Common myeloid progenitor, CD34-positive (primary cell): ENCODE measurements around the gene PEF1.

Experiments
- CTCF ChIA-PET: fragments of 350-600 bp; sonication (Branson Sonifier 250); formaldehyde crosslinking; loops from one replicate; lab custom pipeline; 2021; ENCODE audit warnings: antibody characterized with exemption; lab: Charles Lee
- POLR2A ChIA-PET: fragments of 350-600 bp; sonication (Branson Sonifier 250); formaldehyde crosslinking; loops from one replicate; lab custom pipeline; 2021; ENCODE audit warnings: antibody characterized with exemption; lab: Charles Lee
- DNase-seq, 3 donors: peaks; one replicate each; pipeline versions ENCODE4 v3.0.0 to v3.0.0-alpha.2; 2013
- H3K27ac ChIP-seq, 2 experiments: 1 replicate in 1 of 2; 2 replicates in 1 of 2; pipeline ENCODE4 v1.7.0; 2013; ENCODE audit warnings: inconsistent platforms in 2 of 2, low read length in 2 of 2, mild to moderate bottlenecking in 2 of 2, low read depth in 1 of 2, moderate library complexity in 1 of 2; ENCODE audit not compliant: severe bottlenecking in 2 of 2, insufficient read depth in 1 of 2, poor library complexity in 1 of 2
- H3K27me3 ChIP-seq, 5 experiments: replicated peaks in 2 of 5; 1 replicate in 3 of 5; 2 replicates in 2 of 5; pipeline versions ENCODE4 v1.6.1 to v1.7.0; 2013; ENCODE audit warnings: low read length in 4 of 5, mild to moderate bottlenecking in 2 of 5, moderate library complexity in 2 of 5, inconsistent platforms in 1 of 5; ENCODE audit not compliant: insufficient read depth in 5 of 5, control insufficient read depth in 4 of 5
- H3K36me3 ChIP-seq, 4 experiments: 1 replicate in 2 of 4; 2 replicates in 2 of 4; pipeline versions ENCODE4 v1.6.1 to v1.7.0; 2013; ENCODE audit warnings: low read length in 3 of 4, control low read depth in 1 of 4, mild to moderate bottlenecking in 1 of 4; ENCODE audit not compliant: control insufficient read depth in 4 of 4, insufficient read depth in 4 of 4
- H3K4me1 ChIP-seq, 4 experiments: 1 replicate in 3 of 4; 2 replicates in 1 of 4; pipeline versions ENCODE4 v1.6.1 to v1.7.1; 2013; ENCODE audit warnings: low read length in 3 of 4, mild to moderate bottlenecking in 3 of 4, control low read depth in 1 of 4, inconsistent platforms in 1 of 4, moderate library complexity in 1 of 4; ENCODE audit not compliant: control insufficient read depth in 4 of 4, insufficient read depth in 4 of 4; ENCODE audit errors: control extremely low read depth in 1 of 4
- H3K4me3 ChIP-seq, 7 experiments: 1 replicate in 4 of 7; 2 replicates in 3 of 7; pipeline versions ENCODE4 v1.5.1 to v1.7.0; 2013; ENCODE audit warnings: mild to moderate bottlenecking in 7 of 7, low read length in 6 of 7, moderate library complexity in 6 of 7, inconsistent platforms in 2 of 7, low read depth in 2 of 7, control low read depth in 1 of 7; ENCODE audit not compliant: insufficient read depth in 4 of 7, control insufficient read depth in 1 of 7; ENCODE audit errors: extremely low read depth in 1 of 7
- H3K9me3 ChIP-seq, 5 experiments: 1 replicate in 4 of 5; 2 replicates in 1 of 5; pipeline versions ENCODE4 v1.6.1 to v1.7.1; 2013; ENCODE audit warnings: low read length in 4 of 5, mild to moderate bottlenecking in 2 of 5, inconsistent platforms in 1 of 5, low read depth in 1 of 5, moderate library complexity in 1 of 5; ENCODE audit not compliant: control insufficient read depth in 4 of 5, insufficient read depth in 2 of 5; ENCODE audit errors: control extremely low read depth in 1 of 5
- WGBS: methylation state at CpG from one replicate; pipeline ENCODE4 v1.1.5; 2013; ENCODE audit not compliant: insufficient coverage; 5-methylcytosine and 5-hydroxymethylcytosine counted together

Gene PEF1

GRCh38 chr1:31678681-31679080, 34.0 kb upstream of the PEF1 start:
- CTCF ChIA-PET = interaction anchor here (1.2 to 4.2 kb wide), 6 partner anchors 9 to 27 kb away, joined by 3 to 18 read pairs (median 4); no protein-coding TSS in a partner anchor
- POLR2A ChIA-PET = no interaction called here
- peaks cover 0 to 2% (median 0%) of the 10 kb centered on the region in 5 experiments for H3K27me3 ChIP-seq
- 98% methylated on average over 4 of the region's 4 CpGs for WGBS
- no peak overlapping the region for H3K27ac ChIP-seq
- H3K36me3 ChIP-seq = no peaks in the 10 kb centered on the region
- H3K4me3 ChIP-seq = no peak overlapping the region
- no peak for DNase-seq
- H3K4me1 ChIP-seq = no peaks in the 10 kb centered on the region
- no peaks in the 10 kb centered on the region for H3K9me3 ChIP-seq

GRCh38 chr1:31677949-31678348, 33.3 kb upstream of the PEF1 start:
- no peaks in the 10 kb centered on the region for H3K36me3 ChIP-seq
- no peaks in the 10 kb centered on the region for H3K4me1 ChIP-seq
- no peak overlapping the region for H3K27ac ChIP-seq
- CTCF ChIA-PET = interaction anchor here (1.2 to 4.2 kb wide), 6 partner anchors 8 to 27 kb away, joined by 3 to 18 read pairs (median 4); no protein-coding TSS in a partner anchor
- 77% methylated on average over 6 of the region's 6 CpGs for WGBS
- H3K4me3 ChIP-seq = no peak overlapping the region
- H3K9me3 ChIP-seq = no peaks in the 10 kb centered on the region
- no peak for DNase-seq
- POLR2A ChIA-PET = no interaction called here
- H3K27me3 ChIP-seq = peaks cover 0 to 2% (median 0%) of the 10 kb centered on the region in 5 experiments

- no peak for DNase-seq
- WGBS = 100% methylated on average over 2 of the region's 3 CpGs
- ChIA-PET POLR2A (no interaction called here), CTCF (interaction anchor here (1.2 to 4.2 kb wide), 3 partner anchors 12 to 20 kb away, joined by 3 to 18 read pairs (median 5); no protein-coding TSS in a partner anchor)
- Histone ChIP-seq H3K27ac (no peak overlapping the region), H3K4me1 (no peaks in the 10 kb centered on the region), H3K9me3 (no peaks in the 10 kb centered on the region), H3K27me3 (peaks cover 0 to 2% (median 0%) of the 10 kb centered on the region in 5 experiments), H3K36me3 (no peaks in the 10 kb centered on the region), H3K4me3 (no peak overlapping the region)
Measured at GRCh38 chr1:31677401-31677800, 32.7 kb upstream of the PEF1 start.

GRCh38 chr1:31675756-31676155, 31.1 kb upstream of the PEF1 start:
- DNase-seq = no peak
- H3K9me3 ChIP-seq = no peaks in the 10 kb centered on the region
- peaks cover 0 to 2% (median under 1%) of the 10 kb centered on the region in 4 experiments for H3K4me1 ChIP-seq
- H3K36me3 ChIP-seq = no peaks in the 10 kb centered on the region
- H3K4me3 ChIP-seq = no peak overlapping the region
- H3K27ac ChIP-seq = no peak overlapping the region
- 97% methylated on average over 12 of the region's 14 CpGs for WGBS
- H3K27me3 ChIP-seq = peaks cover 0 to 2% (median 0%) of the 10 kb centered on the region in 5 experiments
- ChIA-PET POLR2A (no interaction called here), CTCF (interaction anchor here (1.4 to 4.2 kb wide), 2 partner anchors 10 to 23 kb away, joined by 3 to 18 read pairs; no protein-coding TSS in a partner anchor)

GRCh38 chr1:31675161-31675560, 30.5 kb upstream of the PEF1 start:
- DNase-seq = no peak
- H3K27ac ChIP-seq = no peak overlapping the region
- CTCF ChIA-PET = interaction anchor here (1.4 to 4.2 kb wide), 2 partner anchors 9 to 22 kb away, joined by 3 to 18 read pairs; no protein-coding TSS in a partner anchor
- no peak overlapping the region for H3K4me3 ChIP-seq
- 90% methylated on average over 4 of the region's 7 CpGs for WGBS
- H3K4me1 ChIP-seq = peaks cover 0 to 8% (median 5%) of the 10 kb centered on the region in 4 experiments
- no peaks in the 10 kb centered on the region for H3K36me3 ChIP-seq
- no peaks in the 10 kb centered on the region for H3K9me3 ChIP-seq
- POLR2A ChIA-PET = no interaction called here
- peaks cover 0 to 2% (median 0%) of the 10 kb centered on the region in 5 experiments for H3K27me3 ChIP-seq

GRCh38 chr1:31674626-31675025, 29.9 kb upstream of the PEF1 start:
- CTCF ChIA-PET = interaction anchor here (1.4 to 4.2 kb wide), 2 partner anchors 9 to 21 kb away, joined by 3 to 18 read pairs; no protein-coding TSS in a partner anchor
- peaks cover 0 to 13% (median 11%) of the 10 kb centered on the region in 4 experiments for H3K4me1 ChIP-seq
- H3K27ac ChIP-seq = no peak overlapping the region
- H3K27me3 ChIP-seq = peaks cover 0 to 2% (median 0%) of the 10 kb centered on the region in 5 experiments
- no peaks in the 10 kb centered on the region for H3K9me3 ChIP-seq
- POLR2A ChIA-PET = no interaction called here
- no peak for DNase-seq
- H3K4me3 ChIP-seq = no peak overlapping the region
- no peaks in the 10 kb centered on the region for H3K36me3 ChIP-seq
- WGBS = 86% methylated on average over 7 of the region's 8 CpGs

GRCh38 chr1:31673433-31673832, 28.8 kb upstream of the PEF1 start:
- H3K4me1 ChIP-seq = peaks cover 0 to 18% (median 13%) of the 10 kb centered on the region in 4 experiments
- no peaks in the 10 kb centered on the region for H3K36me3 ChIP-seq
- CTCF ChIA-PET = interaction anchor here (0.8 to 3.9 kb wide), 5 partner anchors 10 to 115 kb away, joined by 3 to 16 read pairs (median 3); no protein-coding TSS in a partner anchor
- POLR2A ChIA-PET = no interaction called here
- no peak overlapping the region for H3K27ac ChIP-seq
- H3K27me3 ChIP-seq = peaks cover 0 to 5% (median 0%) of the 10 kb centered on the region in 5 experiments
- H3K9me3 ChIP-seq = no peaks in the 10 kb centered on the region
- 100% methylated on average over 5 of the region's 9 CpGs for WGBS
- no peak overlapping the region for H3K4me3 ChIP-seq
- no peak for DNase-seq
